H54 (cell line): ENCODE data around the gene BAHCC1.

Experiments used
- DNase-seq: peaks from one replicate; pipeline ENCODE4 v3.0.0; 2011; ENCODE audit warnings: low spot score, mixed read lengths; ENCODE audit not compliant: insufficient read length
- FAIRE-seq: peaks from 3 replicates; lab custom pipeline; 2011; peaks lifted over from hg19 to GRCh38; lab: Jason Lieb, UNC
- POLR2A ChIP-seq: IDR thresholded peaks from 2 replicates; pipeline ENCODE4 v1.6.1; 2011; ENCODE audit warnings: low read depth, mild to moderate bottlenecking, low read length

BAHCC1 gene

DNA sequence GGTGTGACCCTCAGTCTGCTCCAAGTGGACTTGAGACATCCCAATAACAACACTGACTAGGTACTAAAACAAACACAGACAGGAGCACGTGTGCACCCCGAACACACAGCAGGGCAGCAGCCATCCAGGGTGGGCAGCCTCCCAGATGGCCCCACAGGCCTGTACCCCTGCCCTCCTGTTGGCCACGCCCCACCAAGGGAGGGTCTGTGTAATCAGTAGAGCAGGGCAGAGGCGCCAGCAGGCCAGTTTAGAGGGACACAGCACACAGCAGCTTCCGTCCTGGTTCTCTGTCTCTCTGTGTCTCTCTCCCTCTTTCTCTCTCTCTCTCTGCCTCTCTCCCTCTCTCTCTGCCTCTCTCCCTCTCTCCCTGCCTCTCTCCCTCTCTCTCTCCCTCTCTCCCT, 95.9 kb downstream of the BAHCC1 start:
- DNase-seq = no peak
- no peak for FAIRE-seq
- TF ChIP-seq POLR2A = no peak

DNA sequence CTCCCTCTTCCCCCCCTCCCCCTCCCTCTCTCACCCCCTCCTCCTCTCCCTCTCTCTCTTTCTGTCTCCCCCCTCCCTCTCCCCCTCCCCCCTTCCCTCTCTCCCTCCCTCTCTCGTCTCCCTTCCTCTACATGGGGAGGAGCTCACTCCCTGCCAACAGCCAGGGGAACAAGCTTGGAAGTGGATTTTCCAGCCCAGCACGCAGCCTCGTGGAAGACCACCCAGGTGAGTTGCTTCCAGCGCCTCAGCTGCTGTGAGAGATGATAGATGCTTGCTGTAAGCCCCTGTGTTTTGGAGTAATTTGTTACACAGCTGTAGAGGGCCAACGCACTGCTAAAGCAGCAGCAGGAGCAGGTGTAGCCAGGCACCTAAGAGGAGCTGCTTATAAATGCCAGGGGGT, 96.5 kb downstream of the BAHCC1 start:
- FAIRE-seq (no peak), DNase-seq (no peak)
- TF ChIP-seq POLR2A = no peak

DNA sequence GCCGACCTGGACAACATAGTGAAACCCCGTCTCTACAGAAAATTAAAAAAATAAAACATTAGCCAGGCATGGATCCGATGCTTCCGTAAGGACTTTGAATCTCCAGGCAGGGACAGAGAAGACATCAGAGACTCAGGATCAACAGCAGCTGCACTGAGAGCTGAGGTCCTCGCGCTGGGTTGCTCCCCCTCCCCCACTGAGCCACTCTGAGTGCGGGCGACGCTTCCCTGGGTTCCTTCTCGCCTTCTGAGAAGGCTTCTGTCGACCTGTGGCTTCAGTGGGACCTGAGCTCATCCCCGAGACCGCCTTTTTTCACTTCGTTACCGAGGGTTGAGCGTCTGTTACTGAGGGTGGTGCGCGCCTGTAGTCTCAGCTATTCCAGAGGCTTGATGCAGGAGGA, 96.9 kb downstream of the BAHCC1 start:
- DNase-seq = no peak
- TF ChIP-seq POLR2A = no peak
- FAIRE-seq = no peak

DNA sequence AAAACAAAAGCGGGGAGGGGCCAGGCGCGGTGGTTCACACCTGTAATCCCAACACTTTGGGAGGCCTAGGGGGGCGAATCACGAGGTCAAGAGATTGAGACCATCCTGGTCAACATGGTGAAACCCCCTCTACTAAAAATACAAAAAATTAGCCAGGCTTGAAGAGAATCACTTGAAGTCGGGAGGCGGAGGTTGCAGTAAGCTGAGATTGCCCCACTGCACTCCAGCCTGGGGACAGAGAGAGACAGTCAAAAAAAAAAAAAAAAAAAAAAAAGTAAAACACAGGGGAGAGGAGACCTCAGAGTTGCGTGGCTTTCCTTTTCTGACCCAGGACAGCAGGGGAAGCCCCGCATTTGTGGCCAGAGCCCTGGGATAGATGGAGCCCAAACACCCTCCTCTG, 97.4 kb downstream of the BAHCC1 start:
- TF ChIP-seq POLR2A = no peak
- no peak for FAIRE-seq
- DNase-seq = no peak

DNA sequence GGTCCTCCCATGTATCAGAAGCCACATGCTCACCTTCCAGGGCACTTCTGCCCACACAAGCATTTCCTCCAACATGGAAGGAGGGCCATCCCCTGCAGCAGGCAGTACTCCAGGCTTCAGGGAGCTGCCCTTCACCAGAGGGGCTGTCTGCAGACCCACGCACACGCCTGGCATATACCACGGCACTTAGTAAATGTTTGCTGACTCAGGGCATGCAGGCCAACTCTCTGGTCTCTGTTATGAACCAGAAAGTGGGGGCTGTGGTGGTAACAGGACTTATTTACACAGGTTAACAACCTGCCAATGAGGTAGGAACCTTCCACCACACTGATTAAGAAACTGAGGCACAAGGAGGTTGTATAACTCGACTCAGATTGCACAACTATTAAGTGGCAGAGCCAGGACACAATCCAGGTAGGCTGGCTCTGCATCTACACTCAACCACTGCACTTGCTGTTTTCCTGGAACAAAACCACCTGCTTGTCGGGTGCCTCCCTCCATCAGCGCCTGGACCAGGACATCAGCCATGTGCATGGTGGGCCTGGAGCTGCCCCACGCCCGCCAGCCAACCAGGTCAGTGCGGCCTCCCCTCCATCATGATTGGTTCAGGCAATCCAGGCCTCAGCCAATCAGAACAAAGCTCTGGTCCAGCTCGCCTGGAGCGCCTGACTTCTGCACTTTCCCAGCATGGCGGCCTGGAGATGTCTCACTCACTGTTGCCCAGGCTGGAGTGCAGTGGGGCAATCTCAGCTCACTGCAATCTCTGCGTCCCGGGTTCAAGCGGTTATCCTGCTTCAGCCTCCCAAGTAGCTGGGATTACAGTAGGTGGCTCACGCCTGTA, 98.2 kb downstream of the BAHCC1 start:
- FAIRE-seq = no peak
- DNase-seq = no peak
- no peak for TF ChIP-seq POLR2A

DNA sequence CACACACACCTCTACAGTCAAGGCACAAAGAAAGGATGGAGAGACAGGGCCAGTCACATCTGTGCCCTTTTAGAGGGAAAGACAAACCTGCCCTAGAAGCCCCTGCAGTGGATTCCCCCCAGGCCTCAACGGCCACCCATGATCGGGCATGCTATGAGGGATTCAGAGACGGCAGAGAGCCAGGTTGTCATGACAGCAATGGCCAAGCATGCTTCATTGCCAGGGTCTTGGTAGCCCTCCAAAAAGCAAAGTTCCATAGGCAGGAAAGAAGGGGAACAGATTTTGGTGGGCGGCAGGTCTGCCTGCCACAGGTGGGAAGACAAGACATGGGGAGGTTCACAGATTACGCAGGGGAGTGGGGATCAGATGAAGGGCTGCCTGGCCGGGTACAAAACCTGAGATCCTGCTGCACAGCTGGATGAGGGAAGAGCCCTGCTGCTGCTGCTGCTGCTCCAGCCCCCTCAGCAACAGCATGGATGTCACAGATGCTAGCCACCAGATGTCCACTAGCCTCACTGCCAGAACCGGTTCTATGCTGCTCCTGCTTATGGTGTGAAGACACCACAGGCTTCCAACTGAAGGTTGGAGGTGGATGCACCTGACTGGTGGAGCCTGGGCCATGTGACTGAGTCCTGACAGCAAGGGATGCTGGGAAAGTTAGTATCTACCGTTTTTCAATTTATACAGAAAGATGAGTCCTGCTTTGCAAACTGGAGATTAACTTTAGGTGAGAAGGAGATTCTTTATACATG, 99.5 kb downstream of the BAHCC1 start:
- no peak for DNase-seq
- FAIRE-seq = no peak
- no peak for TF ChIP-seq POLR2A

DNA sequence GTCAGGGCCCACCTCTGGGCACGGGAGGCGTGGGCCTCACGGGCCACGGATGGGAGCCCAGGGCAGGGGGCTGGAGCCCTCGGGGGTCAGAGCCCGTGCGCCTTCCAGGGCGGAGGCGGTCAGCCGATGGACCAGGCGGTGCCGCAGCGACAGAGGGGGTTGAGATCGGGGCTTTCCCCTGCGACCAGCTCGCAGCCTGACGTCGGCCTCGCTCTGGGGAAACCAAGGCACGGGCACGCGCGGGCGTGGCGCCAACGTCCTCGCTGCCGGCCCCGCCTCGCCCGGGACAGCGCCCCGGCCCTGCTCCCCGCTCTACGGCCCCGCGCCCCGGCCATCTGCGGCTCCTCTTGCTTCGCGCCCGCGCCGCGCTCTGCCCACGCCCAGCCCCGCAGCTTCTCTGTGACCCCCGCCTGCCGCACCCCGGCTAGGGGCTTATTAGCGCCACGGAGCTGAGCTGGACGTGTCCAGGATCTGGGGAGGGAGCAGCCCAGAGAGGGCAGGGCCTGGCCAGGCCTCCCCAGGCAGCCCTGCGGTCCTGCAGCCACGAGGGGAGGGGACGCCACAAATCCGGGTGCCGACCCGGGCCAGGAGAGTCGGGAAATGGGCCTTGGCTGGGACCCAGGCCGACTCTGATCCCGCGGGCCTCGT, 103.8 kb downstream of the BAHCC1 start:
- FAIRE-seq (no peak), DNase-seq (no peak)
- no peak for TF ChIP-seq POLR2A

DNA sequence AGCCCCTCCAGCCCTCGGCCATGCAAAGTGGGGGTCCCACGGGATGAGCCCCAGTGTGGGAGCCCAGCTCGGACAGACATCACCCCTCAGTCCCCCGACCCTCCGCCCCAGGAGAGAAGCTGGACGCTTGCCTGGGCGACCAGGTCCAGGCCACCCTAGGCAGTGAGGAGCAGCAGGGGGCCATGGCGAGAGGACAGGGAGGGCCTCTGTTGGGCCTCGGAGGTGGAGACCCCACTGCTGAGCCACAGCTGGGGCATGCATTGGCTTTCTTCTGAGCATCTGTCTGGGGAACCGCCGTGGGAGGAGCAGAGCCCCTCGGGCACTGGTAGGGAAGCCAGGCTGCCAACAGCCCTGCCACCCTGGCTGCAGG, 104.3 kb downstream of the BAHCC1 start:
- no peak for DNase-seq
- FAIRE-seq = no peak
- no peak for TF ChIP-seq POLR2A

DNA sequence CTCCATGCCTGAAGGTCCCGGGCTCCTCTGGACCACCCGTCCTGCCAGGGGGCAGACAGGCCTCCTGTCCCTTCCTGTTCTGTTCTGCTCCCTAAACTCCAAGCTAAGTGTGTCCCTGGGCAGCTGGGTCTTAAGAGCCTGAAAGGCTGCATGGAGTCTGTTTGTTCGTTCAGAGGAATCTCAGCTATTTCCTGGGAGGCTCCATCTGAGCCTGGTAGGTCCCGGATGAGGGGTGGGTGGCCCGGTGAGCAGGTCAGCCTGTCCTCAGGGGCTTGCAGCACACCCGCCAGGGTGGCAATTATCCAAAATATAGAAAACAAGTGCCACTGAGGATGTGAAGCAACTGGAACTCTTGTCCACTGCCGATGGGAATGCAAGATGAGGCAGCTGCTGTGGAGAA, 104.8 kb downstream of the BAHCC1 start:
- FAIRE-seq (no peak), DNase-seq (no peak)
- TF ChIP-seq POLR2A = no peak

DNA sequence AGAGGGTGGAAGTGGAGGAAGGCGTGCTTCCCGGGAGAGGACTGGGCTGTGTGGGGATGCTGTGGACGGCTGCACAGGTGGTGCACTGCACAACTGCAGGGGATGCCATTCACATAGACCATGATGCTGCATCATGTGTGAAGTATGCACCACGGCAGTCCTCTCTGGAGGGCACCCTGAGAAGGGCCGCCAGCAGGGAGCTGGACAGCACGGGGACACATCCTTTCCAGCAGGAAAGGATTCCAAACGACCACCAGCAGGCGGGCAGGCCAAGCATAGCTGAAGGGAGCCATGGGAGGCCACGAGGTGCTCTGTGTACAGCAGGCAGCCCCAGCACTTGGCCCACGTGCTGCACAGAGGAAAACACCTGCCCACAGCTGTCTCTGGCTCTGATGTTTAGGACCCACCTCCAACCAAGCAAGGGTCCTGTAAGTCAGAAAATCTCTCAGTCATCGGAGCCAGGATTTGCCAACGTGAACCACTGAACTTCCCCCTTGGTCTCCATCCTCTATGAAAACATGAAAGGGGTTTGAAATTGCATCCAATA, 107.3 kb downstream of the BAHCC1 start:
- no peak for FAIRE-seq
- no peak for TF ChIP-seq POLR2A
- DNase-seq = no peak

DNA sequence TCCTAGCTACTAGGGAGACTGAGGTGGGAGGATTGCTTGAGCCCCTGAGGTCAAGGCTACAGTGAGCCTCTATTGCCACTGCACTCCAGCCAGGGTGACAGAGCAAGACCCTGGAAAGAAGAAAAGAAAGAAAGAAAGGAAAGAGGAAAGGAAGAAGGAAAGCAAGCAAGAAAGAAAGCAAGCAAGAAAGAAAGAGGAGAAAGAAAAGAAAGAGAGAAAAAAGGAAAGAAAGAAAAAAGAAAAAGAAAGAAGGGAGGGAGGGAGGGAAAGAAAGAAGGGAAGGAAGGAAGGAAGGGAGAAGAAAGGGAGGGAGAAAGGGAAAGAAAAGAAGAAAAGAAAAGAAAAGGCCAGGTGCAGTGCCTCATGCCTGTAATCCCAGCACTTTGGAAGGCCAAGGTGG, 108.4 kb downstream of the BAHCC1 start:
- TF ChIP-seq POLR2A = no peak
- DNase-seq = no peak
- FAIRE-seq = no peak

DNA sequence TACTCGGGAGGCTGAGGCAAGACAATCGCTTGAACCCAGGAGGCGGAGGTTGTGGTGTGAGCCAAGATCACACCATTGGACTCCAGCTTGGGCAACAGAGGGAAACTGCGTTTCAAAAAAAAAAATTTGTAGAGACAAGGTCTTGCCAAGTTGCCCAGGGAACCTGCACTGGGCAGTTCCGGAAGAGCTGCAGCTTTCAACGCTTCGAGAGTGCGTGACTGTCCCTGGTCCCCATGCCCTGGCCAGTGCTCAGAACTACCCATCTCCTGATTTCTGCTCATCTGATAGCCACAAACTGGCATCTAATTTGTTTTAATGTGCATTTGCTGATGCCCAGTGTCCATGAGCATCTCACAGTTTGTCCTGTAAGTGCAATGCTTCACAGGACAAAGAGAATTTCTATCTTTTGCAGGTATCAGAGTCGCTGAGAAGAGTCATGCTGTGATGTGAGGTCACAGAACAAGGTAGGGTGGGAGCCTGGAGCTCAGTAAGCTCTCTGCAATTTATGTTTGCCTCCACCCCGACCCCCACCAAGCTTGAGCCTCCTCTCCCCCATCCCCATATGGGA, 113.5 kb downstream of the BAHCC1 start:
- FAIRE-seq (no peak), DNase-seq (no peak)
- TF ChIP-seq POLR2A = peak; percentile 39

DNA sequence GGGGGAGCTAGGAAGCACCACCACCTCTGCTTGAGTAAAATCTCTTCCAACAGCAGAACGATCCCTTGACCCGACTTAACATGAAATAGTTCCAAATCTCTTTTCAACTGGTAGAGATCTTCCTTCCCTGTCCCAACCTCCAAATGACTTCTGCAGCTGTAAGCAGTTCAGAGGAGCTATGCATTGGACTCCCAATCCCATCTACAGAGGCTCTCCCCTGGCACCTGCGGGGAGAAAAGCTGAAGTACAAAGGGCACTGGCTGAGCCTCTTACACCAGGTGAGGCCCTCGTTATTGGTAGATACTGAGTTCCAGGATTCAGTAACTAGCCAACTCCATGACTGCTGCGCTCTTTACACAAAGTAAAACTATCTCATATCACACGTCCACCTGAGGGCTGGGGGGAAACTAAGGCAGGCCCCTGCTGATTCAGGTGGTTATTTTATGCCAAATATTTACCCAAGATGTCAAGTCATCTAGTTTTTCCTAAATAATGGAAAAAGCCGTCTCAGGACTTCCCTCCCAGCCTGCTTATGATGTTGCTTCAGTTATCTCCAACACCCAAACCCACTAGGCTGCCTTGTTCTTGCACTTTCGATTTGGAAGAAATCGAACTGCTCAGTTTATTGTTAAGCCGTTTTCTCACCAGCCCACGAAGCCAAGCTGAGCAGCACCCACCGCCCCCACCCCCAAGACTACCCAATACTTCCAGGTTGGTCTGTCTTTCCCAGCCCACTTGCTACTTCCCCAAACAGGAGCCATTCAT, 114.1 kb downstream of the BAHCC1 start:
- DNase-seq = no peak
- no peak for FAIRE-seq

More for the DNA sequence above, 114.1 kb downstream of the BAHCC1 start:
- peak; percentile 7; the same call in 1 of the 2 replicates for TF ChIP-seq POLR2A
